HepG2 (cell line): ENCODE data around the gene FXN. TPM values are rescaled to one million over a fixed set of nuclear protein-coding genes. Genes with fewer than 3 reads are reported as not detected.

Source experiments
- CCDC6 ChIP-seq: sonication (generic); formaldehyde crosslinking; IDR thresholded peaks from 2 replicates; pipeline ENCODE4 v1.8.1; 2022; ENCODE audit warnings: mild to moderate bottlenecking, missing genetic modification reagents, moderate library complexity
- CHD4 ChIP-seq: fragments of 200-600 bp; sonication (generic); IDR thresholded peaks from 2 replicates; pipeline ENCODE4 v1.7.0; 2017; ENCODE audit warnings: mild to moderate bottlenecking, low read length, borderline replicate concordance
- ELF3 ChIP-seq: IDR thresholded peaks from 2 replicates; pipeline ENCODE4 v1.6.1; 2016; ENCODE audit warnings: missing genetic modification reagents, missing compliant biosample characterization
- GLI4 ChIP-seq: sonication (generic); formaldehyde crosslinking; IDR thresholded peaks from 2 replicates; pipeline ENCODE4 v1.5.1; 2020; ENCODE audit warnings: missing genetic modification reagents, mild to moderate bottlenecking, moderate library complexity, borderline replicate concordance
- HCFC1 ChIP-seq: fragments of 150-350 bp; IDR thresholded peaks from 2 replicates; pipeline ENCODE4 v1.6.1; 2014; ENCODE audit warnings: low read depth, low read length
- MAFF ChIP-seq: IDR thresholded peaks from 2 replicates; pipeline ENCODE4 v1.6.1; 2011; ENCODE audit warnings: low read depth, low read length, improper control_type of control experiment
- PLRG1 ChIP-seq: fragments of 450-650 bp; conservative IDR thresholded peaks from 2 replicates; pipeline ENCODE4 v1.6.1; 2016
- RARA ChIP-seq: IDR thresholded peaks from 2 replicates; pipeline ENCODE4 v1.6.1; 2016; ENCODE audit warnings: missing genetic modification reagents, missing compliant biosample characterization
- RORA ChIP-seq: sonication (generic); formaldehyde crosslinking; IDR thresholded peaks from 2 replicates; pipeline ENCODE4 v1.5.0; 2020; ENCODE audit warnings: mild to moderate bottlenecking, missing genetic modification reagents, moderate library complexity
- SRSF9 ChIP-seq: fragments of 200-400 bp; formaldehyde crosslinking; IDR thresholded peaks from 2 replicates; pipeline ENCODE4 v1.6.1; 2018; ENCODE audit warnings: borderline replicate concordance, mild to moderate bottlenecking, low read depth, low read length; ENCODE audit not compliant: insufficient read depth, poor library complexity, severe bottlenecking
- ZBTB1 ChIP-seq: sonication (generic); formaldehyde crosslinking; IDR thresholded peaks from 2 replicates; pipeline ENCODE4 v1.4.0; 2020; ENCODE audit warnings: missing genetic modification reagents, borderline replicate concordance
- ZBTB8A ChIP-seq: sonication (generic); formaldehyde crosslinking; IDR thresholded peaks from 2 replicates; pipeline ENCODE4 v1.4.0; 2020; ENCODE audit warnings: mild to moderate bottlenecking, low read depth, missing genetic modification reagents, borderline replicate concordance
- ZMYM2 ChIP-seq: sonication (generic); formaldehyde crosslinking; IDR thresholded peaks from 2 replicates; pipeline ENCODE4 v1.8.0; 2022; ENCODE audit warnings: mild to moderate bottlenecking, missing genetic modification reagents
- ZNF207 ChIP-seq: fragments of 450-650 bp; IDR thresholded peaks from 2 replicates; pipeline ENCODE4 v1.6.1; 2016; ENCODE audit warnings: antibody characterized with exemption, borderline replicate concordance
- ZNF256 ChIP-seq: sonication (generic); formaldehyde crosslinking; conservative IDR thresholded peaks from 2 replicates; pipeline ENCODE4 v1.4.0; 2020; ENCODE audit warnings: missing genetic modification reagents
- ZNF382 ChIP-seq: sonication (generic); formaldehyde crosslinking; IDR thresholded peaks from 2 replicates; pipeline ENCODE4 v1.5.0; 2020; ENCODE audit warnings: missing genetic modification reagents, mild to moderate bottlenecking, borderline replicate concordance
- ZNF569 ChIP-seq: sonication (generic); formaldehyde crosslinking; IDR thresholded peaks from 2 replicates; pipeline ENCODE4 v1.5.0; 2020; ENCODE audit warnings: mild to moderate bottlenecking, missing genetic modification reagents, moderate library complexity, borderline replicate concordance
- ZNF615 ChIP-seq: sonication (generic); formaldehyde crosslinking; IDR thresholded peaks from 2 replicates; pipeline ENCODE4 v1.5.0; 2020; ENCODE audit warnings: mild to moderate bottlenecking, missing genetic modification reagents, borderline replicate concordance
- ZNF773 ChIP-seq: sonication (generic); formaldehyde crosslinking; IDR thresholded peaks from 2 replicates; pipeline ENCODE4 v1.4.0; 2020; ENCODE audit warnings: missing genetic modification reagents, borderline replicate concordance
- ZNF850 ChIP-seq: sonication (generic); formaldehyde crosslinking; conservative IDR thresholded peaks from 2 replicates; pipeline ENCODE4 v1.9.0; 2021; ENCODE audit warnings: mild to moderate bottlenecking, missing genetic modification reagents
- polyA plus RNA-seq, 8 experiments: library from polyadenylated mRNA; depleted of rRNA in 3 of 8; stranded (reverse) in 7 of 8; unstranded in 1 of 8; fragments of >200 nt; fragmentation: Illumina TruSeq in 4 of 8; extraction: Trizol in 4 of 8; gene quantifications; 2 replicates each; pipeline versions ENCODE4 v1.2.1 to v1.2.3, GENCODE V29; 2011 to 2016; ENCODE audit warnings: low read depth in 4 of 8, missing spikeins in 1 of 8, mixed read lengths in 1 of 8; ENCODE audit not compliant: insufficient read depth in 1 of 8
- total RNA-seq, 5 experiments: library from RNA; depleted of rRNA; stranded (reverse); fragments of >200 nt; fragmentation: Illumina TruSeq; extraction: Trizol; gene quantifications; 2 replicates each; pipeline ENCODE4 v1.2.3, GENCODE V29; 2016; ENCODE audit warnings: low read depth in 1 of 5
- TF ChIP-seq, protein P1 (sequence below): sonication (generic); formaldehyde crosslinking; IDR thresholded peaks from 2 replicates; pipeline ENCODE4 v1.5.0; 2020; ENCODE audit warnings: mild to moderate bottlenecking, missing genetic modification reagents
- TF ChIP-seq, protein P2 (sequence below): sonication (generic); formaldehyde crosslinking; IDR thresholded peaks from 2 replicates; pipeline ENCODE4 v1.4.0; 2020; ENCODE audit warnings: missing genetic modification reagents
- TF ChIP-seq, protein P3 (sequence below): sonication (generic); formaldehyde crosslinking; IDR thresholded peaks from 2 replicates; pipeline ENCODE4 v1.5.1; 2020; ENCODE audit warnings: missing genetic modification reagents, mild to moderate bottlenecking, borderline replicate concordance
- TF ChIP-seq, protein P4 (sequence below): sonication (generic); formaldehyde crosslinking; conservative IDR thresholded peaks from 2 replicates; pipeline ENCODE4 v1.8.0; 2022; ENCODE audit warnings: mild to moderate bottlenecking, moderate library complexity, missing genetic modification reagents

The FXN gene
- total and polyA plus RNA-seq, 2 of the 13 experiments (the other 11 are each of a cell fraction or from before 2014, with no cell fraction given) = 24.1 to 26.0 TPM

DNA sequence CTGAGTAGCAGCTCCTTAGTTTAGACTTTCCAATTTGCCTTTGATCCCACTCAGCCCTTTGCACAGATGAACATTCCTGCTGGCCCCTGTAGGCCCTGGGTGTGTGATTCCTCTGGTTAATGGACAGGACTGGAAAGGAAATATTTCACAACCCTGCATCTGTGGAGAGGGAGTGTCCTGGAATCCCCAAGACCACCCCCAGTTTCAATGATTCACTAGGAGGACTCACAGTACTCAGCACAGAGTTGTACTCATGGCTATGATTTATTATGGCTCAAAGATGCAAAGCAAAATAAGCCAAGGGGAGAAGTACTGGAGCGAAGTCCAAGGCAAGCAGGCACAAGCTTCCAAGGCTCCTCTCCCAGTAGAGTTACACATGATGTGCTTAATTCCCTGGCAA lies 96.1 kb downstream of the FXN start (continued):
- TF ChIP-seq CCDC6 (CRISPR knock-in tag) (no peak), ZNF773 (CRISPR knock-in tag) (no peak), SRSF9 (no peak), RARA (CRISPR knock-in tag) (no peak), MAFF (no peak), GLI4 (no peak), PLRG1 (no peak), HCFC1 (no peak), ZNF382 (no peak), ZNF850 (CRISPR knock-in tag) (no peak), ZNF256 (no peak), ZNF207 (no peak), ZMYM2 (no peak), ZBTB1 (CRISPR knock-in tag) (no peak), ELF3 (no peak), RORA (CRISPR knock-in tag) (no peak), ZNF615 (CRISPR knock-in tag) (no peak), CHD4 (no peak), ZBTB8A (CRISPR knock-in tag) (no peak), ZNF569 (CRISPR knock-in tag) (no peak)
- TF ChIP-seq, protein P1, sequence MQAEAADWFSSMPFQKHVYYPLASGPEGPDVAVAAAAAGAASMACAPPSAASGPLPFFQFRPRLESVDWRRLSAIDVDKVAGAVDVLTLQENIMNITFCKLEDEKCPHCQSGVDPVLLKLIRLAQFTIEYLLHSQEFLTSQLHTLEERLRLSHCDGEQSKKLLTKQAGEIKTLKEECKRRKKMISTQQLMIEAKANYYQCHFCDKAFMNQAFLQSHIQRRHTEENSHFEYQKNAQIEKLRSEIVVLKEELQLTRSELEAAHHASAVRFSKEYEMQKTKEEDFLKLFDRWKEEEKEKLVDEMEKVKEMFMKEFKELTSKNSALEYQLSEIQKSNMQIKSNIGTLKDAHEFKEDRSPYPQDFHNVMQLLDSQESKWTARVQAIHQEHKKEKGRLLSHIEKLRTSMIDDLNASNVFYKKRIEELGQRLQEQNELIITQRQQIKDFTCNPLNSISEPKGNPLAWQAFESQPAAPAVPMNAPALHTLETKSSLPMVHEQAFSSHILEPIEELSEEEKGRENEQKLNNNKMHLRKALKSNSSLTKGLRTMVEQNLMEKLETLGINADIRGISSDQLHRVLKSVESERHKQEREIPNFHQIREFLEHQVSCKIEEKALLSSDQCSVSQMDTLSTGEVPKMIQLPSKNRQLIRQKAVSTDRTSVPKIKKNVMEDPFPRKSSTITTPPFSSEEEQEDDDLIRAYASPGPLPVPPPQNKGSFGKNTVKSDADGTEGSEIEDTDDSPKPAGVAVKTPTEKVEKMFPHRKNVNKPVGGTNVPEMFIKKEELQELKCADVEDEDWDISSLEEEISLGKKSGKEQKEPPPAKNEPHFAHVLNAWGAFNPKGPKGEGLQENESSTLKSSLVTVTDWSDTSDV = no peak
- TF ChIP-seq, protein P2, sequence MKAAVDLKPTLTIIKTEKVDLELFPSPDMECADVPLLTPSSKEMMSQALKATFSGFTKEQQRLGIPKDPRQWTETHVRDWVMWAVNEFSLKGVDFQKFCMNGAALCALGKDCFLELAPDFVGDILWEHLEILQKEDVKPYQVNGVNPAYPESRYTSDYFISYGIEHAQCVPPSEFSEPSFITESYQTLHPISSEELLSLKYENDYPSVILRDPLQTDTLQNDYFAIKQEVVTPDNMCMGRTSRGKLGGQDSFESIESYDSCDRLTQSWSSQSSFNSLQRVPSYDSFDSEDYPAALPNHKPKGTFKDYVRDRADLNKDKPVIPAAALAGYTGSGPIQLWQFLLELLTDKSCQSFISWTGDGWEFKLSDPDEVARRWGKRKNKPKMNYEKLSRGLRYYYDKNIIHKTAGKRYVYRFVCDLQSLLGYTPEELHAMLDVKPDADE (CRISPR knock-in tag) = no peak
- TF ChIP-seq, protein P3, sequence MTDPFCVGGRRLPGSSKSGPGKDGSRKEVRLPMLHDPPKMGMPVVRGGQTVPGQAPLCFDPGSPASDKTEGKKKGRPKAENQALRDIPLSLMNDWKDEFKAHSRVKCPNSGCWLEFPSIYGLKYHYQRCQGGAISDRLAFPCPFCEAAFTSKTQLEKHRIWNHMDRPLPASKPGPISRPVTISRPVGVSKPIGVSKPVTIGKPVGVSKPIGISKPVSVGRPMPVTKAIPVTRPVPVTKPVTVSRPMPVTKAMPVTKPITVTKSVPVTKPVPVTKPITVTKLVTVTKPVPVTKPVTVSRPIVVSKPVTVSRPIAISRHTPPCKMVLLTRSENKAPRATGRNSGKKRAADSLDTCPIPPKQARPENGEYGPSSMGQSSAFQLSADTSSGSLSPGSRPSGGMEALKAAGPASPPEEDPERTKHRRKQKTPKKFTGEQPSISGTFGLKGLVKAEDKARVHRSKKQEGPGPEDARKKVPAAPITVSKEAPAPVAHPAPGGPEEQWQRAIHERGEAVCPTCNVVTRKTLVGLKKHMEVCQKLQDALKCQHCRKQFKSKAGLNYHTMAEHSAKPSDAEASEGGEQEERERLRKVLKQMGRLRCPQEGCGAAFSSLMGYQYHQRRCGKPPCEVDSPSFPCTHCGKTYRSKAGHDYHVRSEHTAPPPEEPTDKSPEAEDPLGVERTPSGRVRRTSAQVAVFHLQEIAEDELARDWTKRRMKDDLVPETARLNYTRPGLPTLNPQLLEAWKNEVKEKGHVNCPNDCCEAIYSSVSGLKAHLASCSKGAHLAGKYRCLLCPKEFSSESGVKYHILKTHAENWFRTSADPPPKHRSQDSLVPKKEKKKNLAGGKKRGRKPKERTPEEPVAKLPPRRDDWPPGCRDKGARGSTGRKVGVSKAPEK (CRISPR knock-in tag) = no peak
- TF ChIP-seq, protein P4, sequence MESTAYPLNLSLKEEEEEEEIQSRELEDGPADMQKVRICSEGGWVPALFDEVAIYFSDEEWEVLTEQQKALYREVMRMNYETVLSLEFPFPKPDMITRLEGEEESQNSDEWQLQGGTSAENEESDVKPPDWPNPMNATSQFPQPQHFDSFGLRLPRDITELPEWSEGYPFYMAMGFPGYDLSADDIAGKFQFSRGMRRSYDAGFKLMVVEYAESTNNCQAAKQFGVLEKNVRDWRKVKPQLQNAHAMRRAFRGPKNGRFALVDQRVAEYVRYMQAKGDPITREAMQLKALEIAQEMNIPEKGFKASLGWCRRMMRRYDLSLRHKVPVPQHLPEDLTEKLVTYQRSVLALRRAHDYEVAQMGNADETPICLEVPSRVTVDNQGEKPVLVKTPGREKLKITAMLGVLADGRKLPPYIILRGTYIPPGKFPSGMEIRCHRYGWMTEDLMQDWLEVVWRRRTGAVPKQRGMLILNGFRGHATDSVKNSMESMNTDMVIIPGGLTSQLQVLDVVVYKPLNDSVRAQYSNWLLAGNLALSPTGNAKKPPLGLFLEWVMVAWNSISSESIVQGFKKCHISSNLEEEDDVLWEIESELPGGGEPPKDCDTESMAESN = no peak
